Lung (tissue), 12 donors: ENCODE results near the gene FRMPD4. TPM values are rescaled to one million over a fixed set of nuclear protein-coding genes. Genes with fewer than 3 reads are reported as not detected.

Experiments
- ATAC-seq: fragments of 200-7000 bp; cut with Tn5 transposase; one replicate; pipeline ENCODE4 v1.9.1; 2020; ENCODE audit warnings: moderate number of reproducible peaks; ENCODE audit not compliant: insufficient read depth, low FRiP score
- DNase-seq, 3 donors: peaks; one replicate each; pipeline ENCODE4 v3.0.0-alpha.2; 2013 to 2017
- H3K27ac ChIP-seq, 2 donors: one replicate each; pipeline ENCODE4 v1.5.1; 2013; ENCODE audit warnings: mild to moderate bottlenecking in 2 of 2, moderate library complexity in 2 of 2, control low read depth in 1 of 2, inconsistent platforms in 1 of 2, low read depth in 1 of 2, low read length in 1 of 2
- H3K27me3 ChIP-seq, 3 donors: one replicate each; pipeline ENCODE4 v1.5.1; 2013; ENCODE audit warnings: low read length in 2 of 3; ENCODE audit not compliant: control insufficient read depth in 3 of 3, insufficient read depth in 3 of 3
- H3K36me3 ChIP-seq, 4 donors: one replicate each; pipeline ENCODE4 v1.5.1; 2013; ENCODE audit warnings: low read length in 4 of 4, mild to moderate bottlenecking in 1 of 4, moderate library complexity in 1 of 4; ENCODE audit not compliant: control insufficient read depth in 4 of 4, insufficient read depth in 4 of 4
- H3K4me1 ChIP-seq, 5 donors: one replicate each; pipeline ENCODE4 v1.5.1; 2013; ENCODE audit warnings: low read length in 5 of 5, mild to moderate bottlenecking in 2 of 5, moderate library complexity in 1 of 5; ENCODE audit not compliant: control insufficient read depth in 5 of 5, insufficient read depth in 5 of 5
- H3K4me3 ChIP-seq: one replicate; pipeline ENCODE4 v1.5.1; 2013; ENCODE audit warnings: mild to moderate bottlenecking, control low read depth, moderate library complexity
- H3K9ac ChIP-seq, 2 donors: one replicate each; pipeline ENCODE4 v1.5.1; 2013; ENCODE audit warnings: low read length in 2 of 2, control low read depth in 1 of 2; ENCODE audit not compliant: insufficient read depth in 1 of 2
- H3K9me3 ChIP-seq, 4 donors: one replicate each; pipeline ENCODE4 v1.5.1; 2013; ENCODE audit warnings: low read length in 3 of 4, mild to moderate bottlenecking in 1 of 4, moderate library complexity in 1 of 4; ENCODE audit not compliant: control insufficient read depth in 4 of 4, insufficient read depth in 3 of 4
- WGBS, 2 donors: extraction: QIAGEN DNeasy Blood & Tissue Kit; methylation state at CpG; one replicate each; pipeline ENCODE4 v1.1.7; 2013; 5-methylcytosine and 5-hydroxymethylcytosine counted together
- polyA plus RNA-seq, 2 donors: library from polyadenylated mRNA; stranded (reverse); fragments of 200-250 nt; gene quantifications; one replicate each; pipeline ENCODE4 v1.2.1, GENCODE V29; 2013
- total RNA-seq, 2 donors: library from RNA; depleted of rRNA in 1 of 2; stranded (reverse); fragments of >200 nt in 1 of 2; gene quantifications; one replicate each; pipeline ENCODE4 v1.2.1, GENCODE V29; 2014 to 2021
- TF ChIP-seq, protein P1 (sequence below): IDR thresholded peaks from 2 replicates; pipeline ENCODE4 v1.5.1; 2012; ENCODE audit warnings: mild to moderate bottlenecking; ENCODE audit errors: control extremely low read depth, extremely low read depth
- donor health status: control.
- donor health status: control.
- donor health status: Bipolar disorder and iron deficiency.
- donor health status: healthy.
- donor health status: DM: yes; HTN: yes; CAD: no.

The FRMPD4 gene
- total and polyA plus RNA-seq, 4 donors, result 0.01 to 0.43 (median 0.03) TPM

DNA sequence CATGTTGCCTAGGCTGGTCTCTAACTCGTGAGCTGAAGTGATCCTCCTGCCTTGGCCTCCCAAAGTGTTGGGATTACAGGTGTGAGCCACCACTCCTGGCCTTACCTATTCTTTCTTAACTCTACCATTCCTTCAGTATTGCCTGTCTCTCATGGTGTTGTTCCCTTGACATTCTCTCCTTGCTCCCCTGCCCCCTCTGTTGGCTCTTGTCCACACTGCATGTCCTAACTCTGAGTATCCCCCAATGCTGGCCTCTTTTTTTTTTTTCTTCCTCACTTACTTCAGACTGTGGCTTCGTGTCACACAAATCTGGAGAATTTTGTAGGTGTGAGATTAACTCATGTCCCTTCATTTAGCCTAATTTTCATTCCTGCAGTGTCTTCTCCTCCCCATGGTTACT, 22.9 kb upstream of the FRMPD4 start:
- TF ChIP-seq, protein P1, sequence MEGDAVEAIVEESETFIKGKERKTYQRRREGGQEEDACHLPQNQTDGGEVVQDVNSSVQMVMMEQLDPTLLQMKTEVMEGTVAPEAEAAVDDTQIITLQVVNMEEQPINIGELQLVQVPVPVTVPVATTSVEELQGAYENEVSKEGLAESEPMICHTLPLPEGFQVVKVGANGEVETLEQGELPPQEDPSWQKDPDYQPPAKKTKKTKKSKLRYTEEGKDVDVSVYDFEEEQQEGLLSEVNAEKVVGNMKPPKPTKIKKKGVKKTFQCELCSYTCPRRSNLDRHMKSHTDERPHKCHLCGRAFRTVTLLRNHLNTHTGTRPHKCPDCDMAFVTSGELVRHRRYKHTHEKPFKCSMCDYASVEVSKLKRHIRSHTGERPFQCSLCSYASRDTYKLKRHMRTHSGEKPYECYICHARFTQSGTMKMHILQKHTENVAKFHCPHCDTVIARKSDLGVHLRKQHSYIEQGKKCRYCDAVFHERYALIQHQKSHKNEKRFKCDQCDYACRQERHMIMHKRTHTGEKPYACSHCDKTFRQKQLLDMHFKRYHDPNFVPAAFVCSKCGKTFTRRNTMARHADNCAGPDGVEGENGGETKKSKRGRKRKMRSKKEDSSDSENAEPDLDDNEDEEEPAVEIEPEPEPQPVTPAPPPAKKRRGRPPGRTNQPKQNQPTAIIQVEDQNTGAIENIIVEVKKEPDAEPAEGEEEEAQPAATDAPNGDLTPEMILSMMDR, result no peak
- no peaks in the 10 kb centered on the region for H3K36me3 ChIP-seq
- no peak overlapping the region for H3K9ac ChIP-seq
- H3K4me1 ChIP-seq, result peaks cover 0 to 2% (median 0%) of the 10 kb centered on the region in 5 donors
- no peak overlapping the region for H3K27ac ChIP-seq
- DNase-seq (no peak), ATAC-seq (no peak)
- H3K9me3 ChIP-seq, result no peaks in the 10 kb centered on the region
- 32 to 34% methylated on average over 2 of the region's 2 CpGs for WGBS, 2 donors
- H3K4me3 ChIP-seq, result no peak overlapping the region
- H3K27me3 ChIP-seq, result peaks cover 0 to 49% (median 8%) of the 10 kb centered on the region in 3 donors

DNA sequence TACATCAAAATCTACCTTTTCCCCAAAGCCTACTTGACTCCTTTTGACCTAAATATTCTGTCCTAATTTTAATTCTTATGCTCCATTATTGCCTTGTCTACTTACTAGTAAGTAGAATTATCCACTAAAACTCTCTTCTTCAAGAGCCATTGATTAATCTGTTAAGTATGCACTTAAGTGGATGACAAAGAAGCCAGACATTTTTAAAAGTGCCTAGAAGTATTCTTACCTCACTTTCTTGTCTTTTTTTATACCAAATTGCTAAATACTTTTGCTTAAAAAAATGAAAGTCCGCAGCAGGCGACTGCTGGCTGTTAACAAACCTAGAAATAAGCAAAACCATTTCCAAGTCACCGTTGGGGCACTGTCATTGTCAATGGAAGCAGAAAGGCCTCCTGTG, 20.1 kb upstream of the FRMPD4 start:
- WGBS, 2 donors, result 56 to 78% methylated on average over 3 of the region's 3 CpGs
- Histone ChIP-seq H3K9ac (no peak overlapping the region), H3K27ac (no peak overlapping the region), H3K27me3 (peaks cover 0 to 52% (median 8%) of the 10 kb centered on the region in 3 donors), H3K4me1 (peaks cover 0 to 2% (median 0%) of the 10 kb centered on the region in 5 donors), H3K9me3 (no peaks in the 10 kb centered on the region), H3K36me3 (no peaks in the 10 kb centered on the region), H3K4me3 (no peak overlapping the region)
- TF ChIP-seq, protein P1, result no peak
- DNase-seq (no peak), ATAC-seq (no peak)

DNA sequence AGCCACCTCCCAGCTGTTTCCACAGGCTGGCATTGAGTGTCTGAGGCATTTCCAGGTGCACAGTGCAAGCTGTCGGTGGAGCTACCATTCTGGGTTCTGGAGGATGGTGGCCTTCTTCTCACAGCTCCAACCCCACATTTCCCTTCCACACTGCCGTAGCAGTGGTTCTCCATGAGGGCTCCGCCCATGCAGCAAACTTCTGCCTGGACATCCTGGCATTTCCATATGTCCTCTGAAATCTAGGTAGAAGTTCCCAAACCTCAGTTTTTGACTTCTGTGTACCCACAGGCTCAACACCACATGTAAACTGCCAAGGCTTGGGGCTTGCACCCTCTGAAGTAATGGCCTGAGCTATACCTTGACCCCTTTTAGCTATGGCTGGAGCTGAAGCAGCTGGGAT, 10.3 kb upstream of the FRMPD4 start:
- H3K36me3 ChIP-seq, result no peaks in the 10 kb centered on the region
- peaks cover 0 to 11% (median 5%) of the 10 kb centered on the region in 4 donors for H3K9me3 ChIP-seq
- H3K4me3 ChIP-seq, result no peak overlapping the region
- H3K27me3 ChIP-seq, result peaks cover 0 to 21% (median 11%) of the 10 kb centered on the region in 3 donors
- DNase-seq, result no peak
- H3K9ac ChIP-seq, result no peak overlapping the region
- ATAC-seq, result no peak
- no peak overlapping the region for H3K27ac ChIP-seq
- WGBS, 2 donors, result 91 to 93% methylated on average over 3 of the region's 3 CpGs
- no peaks in the 10 kb centered on the region for H3K4me1 ChIP-seq
- TF ChIP-seq, protein P1, result no peak

DNA sequence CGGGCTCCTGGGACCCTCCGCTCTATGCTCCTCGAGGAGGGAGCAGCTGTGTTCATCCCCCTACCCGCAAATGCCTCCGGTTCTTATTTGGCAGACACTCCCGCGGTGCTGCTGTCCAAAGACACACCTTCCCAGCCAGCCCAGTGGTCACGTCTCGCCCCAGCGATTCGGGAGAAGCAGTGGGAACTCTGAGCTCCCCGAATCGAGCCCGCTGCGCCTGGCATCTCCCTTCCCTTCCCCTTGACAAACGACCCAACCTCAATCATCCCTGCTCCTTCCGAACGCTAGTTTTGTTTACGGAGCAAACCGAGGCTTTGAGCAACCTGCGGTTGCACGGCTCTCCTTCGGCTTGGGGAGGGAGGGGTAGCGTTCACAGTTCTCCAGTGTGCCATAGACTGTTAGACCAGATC, 317 bp upstream of the FRMPD4 start:
- TF ChIP-seq, protein P1, result no peak
- ATAC-seq, result no peak
- 1 to 17% methylated on average over 24 of the region's 24 CpGs for whole genome bisulfite sequencing, 2 donors
- Histone ChIP-seq H3K27ac (no peak overlapping the region), H3K4me1 (no peaks in the 10 kb centered on the region), H3K36me3 (no peaks in the 10 kb centered on the region), H3K4me3 (no peak overlapping the region), H3K9ac (no peak overlapping the region), H3K9me3 (peaks cover 0 to 5% (median 0%) of the 10 kb centered on the region in 4 donors), H3K27me3 (peaks cover 14 to 91% (median 86%) of the 10 kb centered on the region in 3 donors)
- no peak for DNase-seq
